ENCODE measurements around the gene ACAA1. TPM values are rescaled to one million over a fixed set of nuclear protein-coding genes. Genes with fewer than 3 reads are reported as not detected.

The ACAA1 gene
- total RNA-seq, 1 donor from 2014 or later = 50.2 TPM

DNA sequence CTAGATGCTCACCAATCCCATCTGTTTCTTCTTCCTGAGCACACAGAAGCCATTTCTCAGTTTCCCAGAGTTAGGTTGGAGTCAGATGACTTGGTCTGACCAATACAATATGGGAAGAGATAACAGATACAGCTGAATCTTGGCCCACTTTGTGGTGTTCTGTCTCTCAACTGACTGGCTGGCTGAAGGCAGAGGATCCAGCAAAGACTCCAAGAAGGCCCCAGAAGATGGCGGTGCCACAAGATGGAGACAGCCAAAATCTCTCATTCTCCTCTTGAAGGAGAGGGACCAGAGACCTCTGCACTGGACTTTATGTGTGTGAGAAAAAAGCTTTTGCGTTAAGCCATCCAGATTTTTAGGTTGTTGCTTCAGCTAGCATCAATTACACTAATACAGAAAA lies 20.2 kb upstream of the ACAA1 start:
- H3K27ac Mint-ChIP-seq (ENCODE audit: unreplicated experiment) = no peak overlapping the region
- no peaks in the 10 kb centered on the region for H3K4me1 Mint-ChIP-seq
- no peaks in the 10 kb centered on the region for H3K36me3 Mint-ChIP-seq (ENCODE audit: low read depth)
- peaks cover 2% of the 10 kb centered on the region for H3K9me3 Mint-ChIP-seq
- peaks cover 2% of the 10 kb centered on the region for H3K27me3 Mint-ChIP-seq (ENCODE audit: low read depth)
- no peak for DNase-seq (ENCODE audit: low read depth, low spot score)
- TF ChIP-seq, protein P1, sequence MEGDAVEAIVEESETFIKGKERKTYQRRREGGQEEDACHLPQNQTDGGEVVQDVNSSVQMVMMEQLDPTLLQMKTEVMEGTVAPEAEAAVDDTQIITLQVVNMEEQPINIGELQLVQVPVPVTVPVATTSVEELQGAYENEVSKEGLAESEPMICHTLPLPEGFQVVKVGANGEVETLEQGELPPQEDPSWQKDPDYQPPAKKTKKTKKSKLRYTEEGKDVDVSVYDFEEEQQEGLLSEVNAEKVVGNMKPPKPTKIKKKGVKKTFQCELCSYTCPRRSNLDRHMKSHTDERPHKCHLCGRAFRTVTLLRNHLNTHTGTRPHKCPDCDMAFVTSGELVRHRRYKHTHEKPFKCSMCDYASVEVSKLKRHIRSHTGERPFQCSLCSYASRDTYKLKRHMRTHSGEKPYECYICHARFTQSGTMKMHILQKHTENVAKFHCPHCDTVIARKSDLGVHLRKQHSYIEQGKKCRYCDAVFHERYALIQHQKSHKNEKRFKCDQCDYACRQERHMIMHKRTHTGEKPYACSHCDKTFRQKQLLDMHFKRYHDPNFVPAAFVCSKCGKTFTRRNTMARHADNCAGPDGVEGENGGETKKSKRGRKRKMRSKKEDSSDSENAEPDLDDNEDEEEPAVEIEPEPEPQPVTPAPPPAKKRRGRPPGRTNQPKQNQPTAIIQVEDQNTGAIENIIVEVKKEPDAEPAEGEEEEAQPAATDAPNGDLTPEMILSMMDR (conservative IDR thresholded peaks at IDR 0.05) = no peak
- no peak overlapping the region for H3K4me3 Mint-ChIP-seq

DNA sequence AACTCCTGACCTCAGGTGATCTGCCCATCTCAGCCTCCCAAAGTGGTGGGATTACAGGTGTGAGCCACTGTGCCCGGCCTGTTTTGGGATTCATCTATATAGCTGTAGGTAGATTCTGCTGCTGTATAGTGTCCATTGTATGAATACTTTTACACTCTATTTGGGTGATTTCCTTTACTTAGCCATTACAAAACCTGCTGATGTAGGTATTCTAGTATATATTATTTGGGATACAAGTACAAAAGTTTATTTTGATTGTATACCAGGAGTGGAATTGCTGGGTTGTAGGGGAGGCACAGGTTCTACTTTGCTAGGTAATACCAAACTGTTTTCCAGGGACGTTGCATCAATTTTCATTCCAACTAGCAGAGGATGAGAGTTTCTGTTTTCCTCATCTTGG lies 18.9 kb upstream of the ACAA1 start:
- no peak overlapping the region for H3K4me3 Mint-ChIP-seq
- H3K27me3 Mint-ChIP-seq (ENCODE audit: low read depth) = peaks cover 2% of the 10 kb centered on the region
- no peak overlapping the region for H3K27ac Mint-ChIP-seq (ENCODE audit: unreplicated experiment)
- H3K4me1 Mint-ChIP-seq = no peaks in the 10 kb centered on the region
- DNase-seq (ENCODE audit: low read depth, low spot score) = no peak
- TF ChIP-seq, protein P1 (conservative IDR thresholded peaks at IDR 0.05) = no peak
- H3K36me3 Mint-ChIP-seq (ENCODE audit: low read depth) = no peaks in the 10 kb centered on the region
- peaks cover 2% of the 10 kb centered on the region for H3K9me3 Mint-ChIP-seq

DNA sequence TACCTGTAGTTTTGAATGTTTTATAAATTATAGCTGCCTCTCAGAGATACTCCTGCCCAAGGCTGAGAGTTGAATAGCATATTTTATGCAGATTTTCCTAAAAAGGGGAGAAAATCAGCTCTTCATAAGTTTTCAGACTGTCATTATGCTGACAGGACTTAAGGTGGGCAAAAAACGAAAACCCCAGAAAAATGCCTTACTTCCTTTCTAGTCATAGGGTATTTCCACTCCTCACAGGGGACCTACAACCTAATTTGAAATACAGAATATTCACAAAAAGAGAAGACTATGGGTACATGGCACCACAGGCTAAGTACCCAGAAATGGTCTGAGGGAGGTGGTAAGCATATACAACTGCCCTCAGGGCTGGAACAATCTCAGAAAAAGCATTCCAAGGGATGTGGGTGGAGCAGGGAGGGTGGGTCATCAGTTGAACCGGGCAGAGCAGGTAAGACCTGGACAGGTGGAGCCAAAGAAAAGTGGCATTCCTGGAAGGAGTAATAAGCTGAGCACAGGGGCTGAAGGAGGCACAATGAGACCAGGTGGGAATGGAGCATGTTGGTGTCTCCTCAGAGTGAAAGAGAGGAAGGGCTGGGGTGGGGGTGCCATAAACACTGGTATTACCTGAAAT lies 17.8 kb upstream of the ACAA1 start:
- no peaks in the 10 kb centered on the region for H3K36me3 Mint-ChIP-seq (ENCODE audit: low read depth)
- no peak overlapping the region for H3K4me3 Mint-ChIP-seq
- peaks cover 2% of the 10 kb centered on the region for H3K27me3 Mint-ChIP-seq (ENCODE audit: low read depth)
- H3K27ac Mint-ChIP-seq (ENCODE audit: unreplicated experiment) = no peak overlapping the region
- H3K4me1 Mint-ChIP-seq = no peaks in the 10 kb centered on the region
- TF ChIP-seq, protein P1 (conservative IDR thresholded peaks at IDR 0.05) = no peak
- DNase-seq (ENCODE audit: low read depth, low spot score) = no peak
- H3K9me3 Mint-ChIP-seq = no peaks in the 10 kb centered on the region

DNA sequence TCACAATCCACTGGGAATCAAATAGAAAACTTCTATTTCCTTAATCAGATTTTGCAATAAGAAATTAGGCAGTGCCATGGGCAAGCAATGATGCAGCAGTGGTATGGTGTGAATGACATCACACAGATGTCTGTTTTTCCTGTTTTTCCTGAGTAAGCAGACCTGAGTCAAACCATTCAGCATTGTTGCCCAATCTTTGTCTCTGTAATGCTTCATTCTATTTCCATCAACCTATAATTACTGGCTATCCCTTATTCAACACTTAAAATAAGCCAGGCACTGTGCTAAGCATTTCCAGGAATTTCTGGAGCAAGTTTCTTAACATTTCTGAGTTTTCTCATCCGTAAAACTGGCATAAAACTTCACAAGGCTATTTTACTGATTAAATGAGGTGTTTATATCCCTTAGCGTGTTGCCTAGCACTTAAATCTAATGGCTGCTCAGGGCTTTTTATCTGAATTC lies 17.1 kb upstream of the ACAA1 start:
- Mint-ChIP-seq H3K27me3 (ENCODE audit: low read depth) (peaks cover 2% of the 10 kb centered on the region), H3K27ac (ENCODE audit: unreplicated experiment) (no peak overlapping the region), H3K4me1 (no peaks in the 10 kb centered on the region), H3K36me3 (ENCODE audit: low read depth) (no peaks in the 10 kb centered on the region), H3K4me3 (no peak overlapping the region), H3K9me3 (no peaks in the 10 kb centered on the region)
- no peak for DNase-seq (ENCODE audit: low read depth, low spot score)
- TF ChIP-seq, protein P1 (conservative IDR thresholded peaks at IDR 0.05) = no peak

DNA sequence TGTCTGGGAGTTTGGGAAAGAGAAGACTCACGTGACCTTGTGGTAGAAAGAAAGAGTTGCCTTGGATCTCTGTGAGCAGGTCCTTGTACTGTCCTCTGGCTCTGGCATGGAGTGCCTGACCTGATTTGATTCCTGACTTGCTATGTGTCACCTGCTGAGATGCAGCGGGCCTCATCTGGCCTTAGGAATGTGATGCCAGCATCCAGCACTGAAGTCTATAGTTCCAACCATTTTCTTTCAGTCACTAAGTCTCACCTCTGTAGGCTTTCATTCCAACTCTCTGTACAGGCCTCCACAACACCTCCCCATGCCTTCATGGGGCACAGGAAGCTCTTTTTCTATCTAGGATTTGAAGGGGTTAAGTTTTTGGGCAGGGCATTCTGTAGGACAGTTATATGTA lies 16.3 kb upstream of the ACAA1 start:
- no peak for DNase-seq (ENCODE audit: low read depth, low spot score)
- TF ChIP-seq, protein P1 (conservative IDR thresholded peaks at IDR 0.05) = no peak
- Mint-ChIP-seq H3K27me3 (ENCODE audit: low read depth) (peaks cover 2% of the 10 kb centered on the region), H3K36me3 (ENCODE audit: low read depth) (no peaks in the 10 kb centered on the region), H3K27ac (ENCODE audit: unreplicated experiment) (no peak overlapping the region), H3K4me3 (no peak overlapping the region), H3K9me3 (no peaks in the 10 kb centered on the region), H3K4me1 (no peaks in the 10 kb centered on the region)
